H1 (cell line): ENCODE data around the gene CABP4. TPM values are rescaled to one million over a fixed set of nuclear protein-coding genes. Genes with fewer than 3 reads are reported as not detected.

Experiments
- ASH2L ChIP-seq: fragments of 200-600, 300-600 bp; sonication (generic); IDR thresholded peaks from one replicate; pipeline ENCODE4 v1.7.1; 2017; ENCODE audit warnings: low read length
- SP1 ChIP-seq: IDR thresholded peaks from 2 replicates; pipeline ENCODE4 v1.6.1; 2011; ENCODE audit warnings: low read depth, low read length
- YY1 ChIP-seq: IDR thresholded peaks from 2 replicates; pipeline ENCODE4 v1.6.1; 2011; ENCODE audit warnings: low read depth, mild to moderate bottlenecking, low read length
- polyA plus RNA-seq, 7 experiments: library from polyadenylated mRNA; depleted of rRNA in 3 of 7; stranded (reverse) in 5 of 7; unstranded in 2 of 7; fragments of >200 nt in 5 of 7; fragments of 200-250 nt in 2 of 7; gene quantifications; 1 replicate in 5 of 7; 2 replicates in 1 of 7; 4 replicates in 1 of 7; pipeline versions ENCODE4 v1.2.1 to v1.2.3, GENCODE V29; 2011 to 2013; ENCODE audit warnings: missing spikeins in 2 of 7, mixed read lengths in 2 of 7
- total RNA-seq: library from RNA; stranded (reverse); fragmentation: NEBNext Ultra II Directional; extraction: Animal tissue kit (Norgen Biotek cat#: 25700); gene quantifications from 2 replicates; pipeline ENCODE4 v1.2.1, GENCODE V29; 2021
- TF ChIP-seq, protein P1 (sequence below): fragments of 300-600 bp; sonication (generic); IDR thresholded peaks from 2 replicates; pipeline ENCODE4 v1.7.1; 2012; ENCODE audit warnings: low read length, moderate library complexity, mild to moderate bottlenecking, inconsistent platforms; ENCODE audit not compliant: insufficient replicate concordance

Gene CABP4
- total and polyA plus RNA-seq, 2 of the 8 experiments (the other 6 are each of a cell fraction or from before 2014, with no cell fraction given), result not detected

DNA sequence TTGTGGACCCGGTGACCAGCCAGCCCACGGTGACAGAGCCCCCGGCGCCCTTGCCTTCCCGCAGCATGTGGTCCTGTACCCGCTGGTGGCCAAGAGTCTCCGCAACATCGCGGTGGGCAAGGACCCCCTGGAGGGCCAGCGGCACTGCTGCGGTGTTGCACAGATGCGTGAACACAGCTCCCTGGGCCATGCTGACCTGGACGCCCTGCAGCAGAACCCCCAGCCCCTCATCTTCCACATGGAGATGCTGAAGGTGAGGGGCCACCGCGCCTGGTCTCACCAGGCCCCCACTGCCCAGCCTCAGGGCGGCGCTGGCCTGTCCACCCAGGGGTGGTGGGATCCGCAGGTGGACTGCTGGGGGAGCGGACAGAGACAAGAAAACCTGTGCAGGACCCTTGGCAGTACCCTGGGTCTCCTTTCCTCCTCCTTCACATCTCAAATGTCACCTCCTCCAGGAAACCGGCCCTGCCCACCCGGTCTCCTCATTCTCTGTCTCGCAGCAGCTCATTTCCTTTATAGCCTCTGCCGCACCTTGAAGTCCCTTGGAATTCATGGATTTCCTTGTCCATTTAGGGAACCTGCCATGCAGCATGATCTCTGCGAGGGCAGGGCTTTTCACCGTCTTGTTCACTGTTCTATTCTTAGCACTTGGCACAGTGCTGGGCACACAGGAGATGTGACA, 34.2 kb downstream of the CABP4 start (continued):
- TF ChIP-seq, protein P1, sequence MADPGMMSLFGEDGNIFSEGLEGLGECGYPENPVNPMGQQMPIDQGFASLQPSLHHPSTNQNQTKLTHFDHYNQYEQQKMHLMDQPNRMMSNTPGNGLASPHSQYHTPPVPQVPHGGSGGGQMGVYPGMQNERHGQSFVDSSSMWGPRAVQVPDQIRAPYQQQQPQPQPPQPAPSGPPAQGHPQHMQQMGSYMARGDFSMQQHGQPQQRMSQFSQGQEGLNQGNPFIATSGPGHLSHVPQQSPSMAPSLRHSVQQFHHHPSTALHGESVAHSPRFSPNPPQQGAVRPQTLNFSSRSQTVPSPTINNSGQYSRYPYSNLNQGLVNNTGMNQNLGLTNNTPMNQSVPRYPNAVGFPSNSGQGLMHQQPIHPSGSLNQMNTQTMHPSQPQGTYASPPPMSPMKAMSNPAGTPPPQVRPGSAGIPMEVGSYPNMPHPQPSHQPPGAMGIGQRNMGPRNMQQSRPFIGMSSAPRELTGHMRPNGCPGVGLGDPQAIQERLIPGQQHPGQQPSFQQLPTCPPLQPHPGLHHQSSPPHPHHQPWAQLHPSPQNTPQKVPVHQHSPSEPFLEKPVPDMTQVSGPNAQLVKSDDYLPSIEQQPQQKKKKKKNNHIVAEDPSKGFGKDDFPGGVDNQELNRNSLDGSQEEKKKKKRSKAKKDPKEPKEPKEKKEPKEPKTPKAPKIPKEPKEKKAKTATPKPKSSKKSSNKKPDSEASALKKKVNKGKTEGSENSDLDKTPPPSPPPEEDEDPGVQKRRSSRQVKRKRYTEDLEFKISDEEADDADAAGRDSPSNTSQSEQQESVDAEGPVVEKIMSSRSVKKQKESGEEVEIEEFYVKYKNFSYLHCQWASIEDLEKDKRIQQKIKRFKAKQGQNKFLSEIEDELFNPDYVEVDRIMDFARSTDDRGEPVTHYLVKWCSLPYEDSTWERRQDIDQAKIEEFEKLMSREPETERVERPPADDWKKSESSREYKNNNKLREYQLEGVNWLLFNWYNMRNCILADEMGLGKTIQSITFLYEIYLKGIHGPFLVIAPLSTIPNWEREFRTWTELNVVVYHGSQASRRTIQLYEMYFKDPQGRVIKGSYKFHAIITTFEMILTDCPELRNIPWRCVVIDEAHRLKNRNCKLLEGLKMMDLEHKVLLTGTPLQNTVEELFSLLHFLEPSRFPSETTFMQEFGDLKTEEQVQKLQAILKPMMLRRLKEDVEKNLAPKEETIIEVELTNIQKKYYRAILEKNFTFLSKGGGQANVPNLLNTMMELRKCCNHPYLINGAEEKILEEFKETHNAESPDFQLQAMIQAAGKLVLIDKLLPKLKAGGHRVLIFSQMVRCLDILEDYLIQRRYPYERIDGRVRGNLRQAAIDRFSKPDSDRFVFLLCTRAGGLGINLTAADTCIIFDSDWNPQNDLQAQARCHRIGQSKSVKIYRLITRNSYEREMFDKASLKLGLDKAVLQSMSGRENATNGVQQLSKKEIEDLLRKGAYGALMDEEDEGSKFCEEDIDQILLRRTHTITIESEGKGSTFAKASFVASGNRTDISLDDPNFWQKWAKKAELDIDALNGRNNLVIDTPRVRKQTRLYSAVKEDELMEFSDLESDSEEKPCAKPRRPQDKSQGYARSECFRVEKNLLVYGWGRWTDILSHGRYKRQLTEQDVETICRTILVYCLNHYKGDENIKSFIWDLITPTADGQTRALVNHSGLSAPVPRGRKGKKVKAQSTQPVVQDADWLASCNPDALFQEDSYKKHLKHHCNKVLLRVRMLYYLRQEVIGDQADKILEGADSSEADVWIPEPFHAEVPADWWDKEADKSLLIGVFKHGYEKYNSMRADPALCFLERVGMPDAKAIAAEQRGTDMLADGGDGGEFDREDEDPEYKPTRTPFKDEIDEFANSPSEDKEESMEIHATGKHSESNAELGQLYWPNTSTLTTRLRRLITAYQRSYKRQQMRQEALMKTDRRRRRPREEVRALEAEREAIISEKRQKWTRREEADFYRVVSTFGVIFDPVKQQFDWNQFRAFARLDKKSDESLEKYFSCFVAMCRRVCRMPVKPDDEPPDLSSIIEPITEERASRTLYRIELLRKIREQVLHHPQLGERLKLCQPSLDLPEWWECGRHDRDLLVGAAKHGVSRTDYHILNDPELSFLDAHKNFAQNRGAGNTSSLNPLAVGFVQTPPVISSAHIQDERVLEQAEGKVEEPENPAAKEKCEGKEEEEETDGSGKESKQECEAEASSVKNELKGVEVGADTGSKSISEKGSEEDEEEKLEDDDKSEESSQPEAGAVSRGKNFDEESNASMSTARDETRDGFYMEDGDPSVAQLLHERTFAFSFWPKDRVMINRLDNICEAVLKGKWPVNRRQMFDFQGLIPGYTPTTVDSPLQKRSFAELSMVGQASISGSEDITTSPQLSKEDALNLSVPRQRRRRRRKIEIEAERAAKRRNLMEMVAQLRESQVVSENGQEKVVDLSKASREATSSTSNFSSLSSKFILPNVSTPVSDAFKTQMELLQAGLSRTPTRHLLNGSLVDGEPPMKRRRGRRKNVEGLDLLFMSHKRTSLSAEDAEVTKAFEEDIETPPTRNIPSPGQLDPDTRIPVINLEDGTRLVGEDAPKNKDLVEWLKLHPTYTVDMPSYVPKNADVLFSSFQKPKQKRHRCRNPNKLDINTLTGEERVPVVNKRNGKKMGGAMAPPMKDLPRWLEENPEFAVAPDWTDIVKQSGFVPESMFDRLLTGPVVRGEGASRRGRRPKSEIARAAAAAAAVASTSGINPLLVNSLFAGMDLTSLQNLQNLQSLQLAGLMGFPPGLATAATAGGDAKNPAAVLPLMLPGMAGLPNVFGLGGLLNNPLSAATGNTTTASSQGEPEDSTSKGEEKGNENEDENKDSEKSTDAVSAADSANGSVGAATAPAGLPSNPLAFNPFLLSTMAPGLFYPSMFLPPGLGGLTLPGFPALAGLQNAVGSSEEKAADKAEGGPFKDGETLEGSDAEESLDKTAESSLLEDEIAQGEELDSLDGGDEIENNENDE, result no peak
- TF ChIP-seq ASH2L, result no peak
- no peak for TF ChIP-seq YY1
- TF ChIP-seq SP1, result no peak
